Smooth muscle cell of trachea (primary cell): ENCODE results near the gene MECP2. TPM values are rescaled to one million over a fixed set of nuclear protein-coding genes. Genes with fewer than 3 reads are reported as not detected.

Experiments used
- total RNA-seq: library from RNA; depleted of rRNA; stranded (reverse); fragments of >200 nt; gene quantifications from 2 replicates; pipeline ENCODE4 v1.2.1, GENCODE V29; 2014

MECP2 gene
- total RNA-seq: 25.3 and 37.1 TPM in 2 replicates

DNA sequence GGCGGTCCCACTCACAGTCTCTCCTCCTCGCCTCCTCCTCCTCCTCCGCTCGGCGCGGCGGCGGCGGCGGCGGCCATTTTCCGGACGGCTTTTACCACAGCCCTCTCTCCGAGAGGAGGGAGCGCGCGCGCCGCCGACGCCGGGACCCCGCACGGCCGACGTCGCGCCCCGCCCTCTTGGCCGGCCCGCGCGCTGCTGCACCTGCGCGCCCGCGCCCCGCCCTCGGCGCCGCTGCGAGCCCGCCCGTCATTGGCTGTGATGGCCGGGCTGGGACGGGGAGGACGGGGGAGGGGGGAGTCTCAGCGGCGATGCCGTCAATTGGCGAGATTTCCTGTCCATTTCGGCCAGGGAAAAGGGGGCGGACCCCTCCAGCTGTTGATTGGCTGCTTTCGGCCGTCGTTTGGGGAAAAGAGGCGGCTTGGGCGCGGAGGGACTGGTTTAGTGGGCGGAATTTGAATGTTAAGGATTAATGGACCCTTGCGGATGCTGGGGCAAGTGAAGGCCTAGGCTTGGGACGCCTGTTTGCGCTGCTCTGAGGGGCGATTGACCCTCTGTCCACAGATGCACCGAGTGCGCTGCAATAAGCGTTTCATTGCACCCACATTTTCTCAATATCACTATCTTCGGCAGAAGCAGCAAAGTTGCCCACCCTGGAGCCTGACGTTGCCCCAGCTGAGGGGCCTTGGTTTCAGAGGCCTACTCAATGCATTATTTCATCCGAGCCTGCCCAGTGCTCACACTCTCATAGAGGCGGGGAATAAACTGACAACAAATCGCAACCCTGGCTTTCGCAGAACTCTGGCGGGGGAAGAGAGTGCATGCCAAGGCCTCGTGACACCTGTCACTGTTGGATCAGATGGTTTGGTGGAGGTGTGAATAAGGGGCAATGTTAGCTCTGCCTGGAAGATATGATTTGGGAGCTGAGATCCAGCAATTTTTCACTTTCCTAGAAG, at the start of gene MECP2:
Gene MECP2 (minus strand): TSS at position 129 of the 953 bp plus-strand sequence.

GRCh38 chrX:154144010-154144409, 46.5 kb upstream of the MECP2 start, which contains the start of gene OPN1LW:
Gene OPN1LW, plus strand, starts transcription at chrX:154144243. Its CDS starts 41 bp downstream, at chrX:154144284.

DNA sequence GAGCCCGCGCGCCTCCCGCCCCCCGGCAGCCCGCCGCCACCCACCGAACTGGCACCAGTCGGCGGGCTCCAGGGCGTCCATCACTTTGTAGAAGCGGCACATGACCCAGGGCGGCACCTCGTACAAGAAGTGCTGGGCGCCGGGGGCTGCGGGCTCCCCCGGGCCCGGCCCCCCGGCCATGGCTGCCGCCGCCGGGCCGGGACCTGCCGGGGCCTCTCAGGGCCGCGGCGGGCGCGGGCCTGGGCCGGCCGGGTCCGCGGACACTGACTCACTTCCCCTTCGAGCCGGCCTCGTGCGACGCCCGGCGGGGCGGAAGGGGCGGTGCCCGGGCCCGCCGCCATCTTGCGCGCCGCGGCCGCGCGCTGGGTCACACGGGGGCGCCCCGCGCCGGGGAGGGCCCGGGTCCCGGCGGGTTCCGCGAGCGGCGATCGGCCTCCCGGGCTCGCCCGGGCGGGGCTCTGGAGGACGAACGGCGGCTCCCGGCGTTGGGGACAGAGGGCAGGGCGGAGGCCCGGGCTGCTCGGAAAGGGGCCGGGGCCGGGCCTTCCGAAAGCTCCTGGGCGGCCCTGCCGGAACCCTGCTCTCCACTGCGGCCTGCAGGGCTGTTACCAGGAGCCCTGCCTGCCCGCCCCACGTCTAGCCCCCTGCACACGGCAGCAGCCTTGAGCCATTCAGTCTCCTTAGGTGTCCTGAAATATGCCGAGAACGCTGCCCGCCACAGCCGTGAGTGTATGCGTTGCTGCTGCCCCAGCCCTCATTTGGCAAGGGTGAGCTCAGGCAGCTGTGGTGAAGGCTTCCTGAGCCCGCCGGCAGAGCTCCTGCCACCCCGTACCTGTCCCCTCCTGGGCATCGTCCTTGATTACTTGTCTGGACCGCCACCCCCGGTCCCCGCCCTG, 77.6 kb downstream of the MECP2 start, which contains the start of gene IRAK1:
Gene IRAK1 (minus strand): TSS at position 270 of the 896 bp plus-strand sequence. CDS start 90 bp downstream, at position 180.

GRCh38 chrX:153972368-153973126, 125.0 kb downstream of the MECP2 start, which contains the start of gene TMEM187:
Gene TMEM187, plus strand, starts transcription at chrX:153972754. Its CDS starts 9,309 bp downstream, at chrX:153982063.

Other genes with a start within 250 kb of the MECP2 start
- gene L1CAM, start 211.5 kb downstream of the MECP2 start, total RNA-seq: 1.2 and 1.6 TPM in 2 replicates
- not detected in 2 replicates for gene AVPR2, start 193.0 kb downstream of the MECP2 start, total RNA-seq
- 2.3 and 2.6 TPM in 2 replicates for gene ARHGAP4, start 171.5 kb downstream of the MECP2 start, total RNA-seq
- gene NAA10, start 162.7 kb downstream of the MECP2 start, total RNA-seq: 39.0 and 41.8 TPM in 2 replicates
- gene RENBP, start 153.1 kb downstream of the MECP2 start, total RNA-seq: 1.3 and 1.5 TPM in 2 replicates
- 18.9 and 21.1 TPM in 2 replicates for gene HCFC1, start 125.9 kb downstream of the MECP2 start, total RNA-seq
- gene TMEM187, start 125.0 kb downstream of the MECP2 start, total RNA-seq: 6.8 and 10.9 TPM in 2 replicates
- gene IRAK1, start 77.8 kb downstream of the MECP2 start, total RNA-seq: 52.8 and 87.7 TPM in 2 replicates
- not detected in 2 replicates for gene OPN1LW, start 46.5 kb upstream of the MECP2 start, total RNA-seq
- gene OPN1MW, start 84.9 kb upstream of the MECP2 start, total RNA-seq: not detected in 2 replicates
- gene OPN1MW2, start 122.0 kb upstream of the MECP2 start, total RNA-seq: not detected in 2 replicates
- not detected in 2 replicates for gene OPN1MW3, start 159.9 kb upstream of the MECP2 start, total RNA-seq
- 0.17 TPM in 1 of 2 replicates, not detected in the other for gene TEX28, start 197.4 kb upstream of the MECP2 start, total RNA-seq
- gene TKTL1, start 198.1 kb upstream of the MECP2 start, total RNA-seq: not detected in 2 replicates